NCI-H1417 treated with DMSO at 0.1 percent for 48 hours (cell line): ENCODE results near the gene KCNJ9.
"Not testable (repeated sequence)": the region's sequence is repeated elsewhere in the genome, so short reads cannot be mapped to it uniquely, and the experiment has no call there.

Experiments used
- DNase-seq: peaks from one replicate; lab custom pipeline; 2025; lab: John Stamatoyannopoulos, UW

KCNJ9 gene

DNA sequence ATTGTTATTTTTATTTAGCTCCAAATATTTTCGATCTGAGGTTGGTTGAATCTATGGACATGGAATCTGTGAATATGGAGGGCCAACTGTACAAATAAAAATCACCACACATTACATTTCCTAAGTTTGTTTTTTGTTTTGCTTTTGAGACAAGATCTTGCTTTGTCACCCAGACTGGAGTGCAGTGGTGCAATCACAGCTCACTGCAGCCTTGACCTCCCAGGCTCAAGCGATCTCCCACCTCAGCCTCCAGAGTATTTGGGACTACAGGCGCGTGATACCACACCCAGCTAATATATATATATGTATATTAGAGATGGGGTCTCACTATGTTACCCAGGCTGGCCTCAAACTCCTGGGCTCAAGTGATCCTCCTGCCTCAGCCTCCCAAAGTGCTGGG is 45.0 kb downstream of the KCNJ9 start:
- DNase-seq = not testable (repeated sequence)

DNA sequence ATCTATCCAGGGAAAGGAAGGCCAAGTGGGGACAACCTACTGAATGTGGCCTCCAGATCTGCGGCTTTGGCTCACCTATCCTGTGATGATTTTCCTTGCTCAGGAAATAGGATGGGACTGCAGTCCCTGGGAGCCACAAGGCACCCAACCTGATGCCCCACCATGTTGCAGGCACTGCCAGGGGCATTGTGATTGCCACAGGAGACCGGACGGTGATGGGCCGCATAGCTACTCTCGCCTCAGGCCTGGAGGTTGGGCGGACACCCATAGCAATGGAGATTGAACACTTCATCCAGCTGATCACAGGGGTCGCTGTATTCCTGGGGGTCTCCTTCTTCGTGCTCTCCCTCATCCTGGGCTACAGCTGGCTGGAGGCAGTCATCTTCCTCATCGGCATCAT is 46.0 kb downstream of the KCNJ9 start:
- no peak for DNase-seq

DNA sequence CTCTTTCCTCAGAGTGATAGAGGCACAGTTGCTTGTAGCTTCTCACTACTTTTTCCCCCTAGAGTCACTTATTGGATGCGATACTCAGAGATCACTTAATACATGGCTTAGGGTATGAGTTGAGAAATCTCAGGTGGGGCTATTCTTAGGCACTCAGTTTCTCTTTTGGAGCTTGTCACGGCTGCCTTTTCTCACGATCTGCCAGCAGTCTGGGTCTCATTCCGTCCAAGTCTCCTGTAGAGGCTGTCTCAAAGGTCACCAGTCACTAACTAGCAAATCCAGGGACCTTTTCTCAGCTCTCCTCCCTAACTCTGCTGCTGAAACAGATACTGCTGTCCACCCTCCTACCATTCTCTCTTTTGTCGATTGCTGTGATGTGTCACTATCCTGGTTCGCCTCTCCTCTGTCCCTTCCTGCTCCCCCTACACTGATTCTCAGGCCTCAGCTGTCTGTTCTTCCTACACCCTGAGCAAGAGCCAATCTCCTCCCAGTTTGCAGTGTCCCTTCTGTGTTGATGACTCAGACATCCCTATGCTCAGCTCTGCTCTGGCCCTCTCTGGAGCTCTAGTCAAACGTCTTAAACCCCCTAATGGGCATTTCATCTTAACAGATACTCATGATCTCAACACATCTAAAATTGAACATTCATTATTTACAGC is 46.7 kb downstream of the KCNJ9 start:
- no peak for DNase-seq

DNA sequence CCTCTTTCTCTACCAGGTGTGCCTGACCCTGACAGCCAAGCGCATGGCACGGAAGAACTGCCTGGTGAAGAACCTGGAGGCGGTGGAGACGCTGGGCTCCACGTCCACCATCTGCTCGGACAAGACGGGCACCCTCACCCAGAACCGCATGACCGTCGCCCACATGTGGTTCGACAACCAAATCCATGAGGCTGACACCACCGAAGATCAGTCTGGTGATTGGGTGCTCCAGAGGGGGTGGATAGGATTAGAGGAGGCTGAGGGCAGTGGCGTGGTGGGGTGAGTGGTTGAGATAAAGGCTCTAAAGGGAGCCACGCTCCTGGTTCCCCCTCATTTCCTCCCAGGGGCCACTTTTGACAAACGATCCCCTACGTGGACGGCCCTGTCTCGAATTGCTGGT is 47.3 kb downstream of the KCNJ9 start:
- no peak for DNase-seq

- no peak for DNase-seq
Observed at GRCh38 chr1:160129046-160129445, 47.7 kb downstream of the KCNJ9 start.

- DNase-seq = no peak
Observed at GRCh38 chr1:160129558-160129957, 48.2 kb downstream of the KCNJ9 start.

DNA sequence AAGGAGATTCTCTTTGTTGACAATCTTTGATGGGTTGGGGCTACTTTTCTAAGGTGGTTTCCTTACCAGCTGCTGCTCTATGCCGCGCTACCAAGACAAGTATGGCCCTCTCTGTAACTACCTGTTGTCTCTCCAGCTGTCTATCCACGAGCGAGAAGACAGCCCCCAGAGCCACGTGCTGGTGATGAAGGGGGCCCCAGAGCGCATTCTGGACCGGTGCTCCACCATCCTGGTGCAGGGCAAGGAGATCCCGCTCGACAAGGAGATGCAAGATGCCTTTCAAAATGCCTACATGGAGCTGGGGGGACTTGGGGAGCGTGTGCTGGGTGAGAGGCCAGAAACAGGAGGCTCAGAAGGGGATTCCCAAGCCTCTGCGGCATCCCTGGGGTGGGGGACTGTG is 48.6 kb downstream of the KCNJ9 start:
- DNase-seq = no peak

GRCh38 chr1:160130486-160130885 is 49.1 kb downstream of the KCNJ9 start:
- DNase-seq = no peak

GRCh38 chr1:160130939-160131338 is 49.6 kb downstream of the KCNJ9 start:
- DNase-seq = no peak

GRCh38 chr1:160131803-160132565 is 50.6 kb downstream of the KCNJ9 start:
- DNase-seq = no peak

- no peak for DNase-seq
Observed at GRCh38 chr1:160133990-160134770, 52.8 kb downstream of the KCNJ9 start.

GRCh38 chr1:160134791-160135572 is 53.6 kb downstream of the KCNJ9 start:
- no peak for DNase-seq

DNA sequence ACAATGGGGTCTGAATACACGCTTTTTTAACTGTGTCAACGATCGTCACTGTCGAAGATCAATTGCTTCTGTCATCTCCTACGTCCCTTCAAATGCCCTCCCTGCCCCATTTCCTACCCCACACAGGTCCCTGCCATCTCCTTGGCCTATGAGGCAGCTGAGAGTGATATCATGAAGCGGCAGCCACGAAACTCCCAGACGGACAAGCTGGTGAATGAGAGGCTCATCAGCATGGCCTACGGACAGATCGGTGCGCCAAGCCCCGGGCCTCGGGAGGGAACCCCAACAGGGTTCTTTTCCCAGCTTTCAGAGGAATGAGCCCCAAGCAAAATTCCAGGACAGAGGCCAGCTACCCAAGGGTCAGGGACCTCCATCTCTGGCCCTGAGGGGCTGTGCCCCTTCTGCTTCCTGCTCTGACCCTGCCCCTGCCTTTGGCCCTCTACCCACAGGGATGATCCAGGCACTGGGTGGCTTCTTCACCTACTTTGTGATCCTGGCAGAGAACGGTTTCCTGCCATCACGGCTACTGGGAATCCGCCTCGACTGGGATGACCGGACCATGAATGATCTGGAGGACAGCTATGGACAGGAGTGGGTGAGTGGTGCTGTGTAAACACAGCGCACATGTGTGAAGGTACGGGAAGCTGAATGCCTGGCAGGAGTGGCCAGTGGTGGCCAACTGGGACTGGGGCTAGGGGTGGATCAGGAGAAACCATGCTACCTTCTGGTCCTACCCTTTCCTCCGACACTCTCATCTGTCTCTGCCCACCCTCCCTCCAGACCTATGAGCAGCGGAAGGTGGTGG is 55.0 kb downstream of the KCNJ9 start:
- DNase-seq = no peak

DNA sequence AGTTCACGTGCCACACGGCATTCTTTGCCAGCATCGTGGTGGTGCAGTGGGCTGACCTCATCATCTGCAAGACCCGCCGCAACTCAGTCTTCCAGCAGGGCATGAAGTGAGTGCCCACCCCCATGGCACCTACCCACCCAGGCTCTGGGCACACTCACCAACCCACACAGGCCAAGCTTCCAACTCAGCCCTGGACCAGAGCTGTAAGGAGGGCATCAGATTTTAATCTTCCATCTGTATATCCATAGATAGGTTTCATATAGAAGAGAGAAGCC is 55.5 kb downstream of the KCNJ9 start:
- no peak for DNase-seq

- no peak for DNase-seq
Observed at GRCh38 chr1:160137216-160137862, 56.0 kb downstream of the KCNJ9 start.

- DNase-seq = no peak
Observed at GRCh38 chr1:160139840-160140239, 58.5 kb downstream of the KCNJ9 start.
